AG10803 (cell line): Measurements from ENCODE around the gene FUCA1.

ENCODE experiments used
- DNase-seq: peaks from one replicate; pipeline ENCODE4 v3.0.0; 2010; ENCODE audit warnings: low read depth
- H3K4me3 ChIP-seq: 2 replicates; pipeline ENCODE4 v1.5.1; 2011; ENCODE audit warnings: mild to moderate bottlenecking, low read length, control low read depth
- TF ChIP-seq, protein P1 (sequence below): conservative IDR thresholded peaks from 2 replicates; pipeline ENCODE4 v1.5.1; 2011; ENCODE audit warnings: mild to moderate bottlenecking, low read length, control low read depth, inconsistent platforms

FUCA1 gene

DNA sequence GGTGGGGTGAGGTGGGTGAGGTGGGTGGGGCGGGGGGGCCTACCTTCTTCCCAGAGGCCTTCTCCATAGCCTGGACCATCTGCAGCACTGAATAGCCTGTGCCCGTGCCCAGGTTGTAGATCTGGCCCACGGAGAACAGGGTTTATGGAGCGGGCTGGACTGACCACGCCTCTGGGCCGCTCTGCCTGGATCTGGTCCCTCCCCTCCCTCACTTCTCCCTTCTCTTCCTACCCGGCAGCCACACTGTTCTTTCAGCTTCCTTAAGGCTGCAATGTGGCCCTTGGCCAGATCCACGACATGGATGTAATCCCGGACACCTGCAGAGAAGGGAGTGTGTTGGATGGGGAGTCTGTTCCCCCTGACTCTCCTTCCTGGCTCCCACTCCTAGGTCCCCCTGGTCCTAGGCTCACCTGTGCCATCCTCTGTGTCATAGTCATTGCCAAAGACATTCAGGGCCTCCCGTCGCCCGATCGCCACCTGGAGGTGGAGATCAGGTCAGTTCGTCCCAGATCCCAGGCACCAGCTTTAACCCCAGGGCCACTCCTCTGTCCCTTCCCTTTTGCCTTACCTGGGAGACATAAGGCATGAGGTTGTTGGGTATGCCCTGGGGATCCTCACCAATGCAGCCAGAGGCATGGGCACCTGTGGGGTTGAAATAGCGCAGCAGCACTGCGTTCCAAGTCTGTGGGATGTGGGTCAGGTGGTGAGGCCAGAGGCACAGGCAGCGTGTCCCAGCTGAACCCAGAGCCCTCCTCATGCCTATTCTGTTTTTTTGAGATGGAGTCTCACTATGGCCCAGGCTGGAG, 71.4 kb downstream of the FUCA1 start:
- H3K4me3 ChIP-seq: no peak overlapping the region
- TF ChIP-seq, protein P1, sequence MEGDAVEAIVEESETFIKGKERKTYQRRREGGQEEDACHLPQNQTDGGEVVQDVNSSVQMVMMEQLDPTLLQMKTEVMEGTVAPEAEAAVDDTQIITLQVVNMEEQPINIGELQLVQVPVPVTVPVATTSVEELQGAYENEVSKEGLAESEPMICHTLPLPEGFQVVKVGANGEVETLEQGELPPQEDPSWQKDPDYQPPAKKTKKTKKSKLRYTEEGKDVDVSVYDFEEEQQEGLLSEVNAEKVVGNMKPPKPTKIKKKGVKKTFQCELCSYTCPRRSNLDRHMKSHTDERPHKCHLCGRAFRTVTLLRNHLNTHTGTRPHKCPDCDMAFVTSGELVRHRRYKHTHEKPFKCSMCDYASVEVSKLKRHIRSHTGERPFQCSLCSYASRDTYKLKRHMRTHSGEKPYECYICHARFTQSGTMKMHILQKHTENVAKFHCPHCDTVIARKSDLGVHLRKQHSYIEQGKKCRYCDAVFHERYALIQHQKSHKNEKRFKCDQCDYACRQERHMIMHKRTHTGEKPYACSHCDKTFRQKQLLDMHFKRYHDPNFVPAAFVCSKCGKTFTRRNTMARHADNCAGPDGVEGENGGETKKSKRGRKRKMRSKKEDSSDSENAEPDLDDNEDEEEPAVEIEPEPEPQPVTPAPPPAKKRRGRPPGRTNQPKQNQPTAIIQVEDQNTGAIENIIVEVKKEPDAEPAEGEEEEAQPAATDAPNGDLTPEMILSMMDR: no peak
- no peak for DNase-seq

DNA sequence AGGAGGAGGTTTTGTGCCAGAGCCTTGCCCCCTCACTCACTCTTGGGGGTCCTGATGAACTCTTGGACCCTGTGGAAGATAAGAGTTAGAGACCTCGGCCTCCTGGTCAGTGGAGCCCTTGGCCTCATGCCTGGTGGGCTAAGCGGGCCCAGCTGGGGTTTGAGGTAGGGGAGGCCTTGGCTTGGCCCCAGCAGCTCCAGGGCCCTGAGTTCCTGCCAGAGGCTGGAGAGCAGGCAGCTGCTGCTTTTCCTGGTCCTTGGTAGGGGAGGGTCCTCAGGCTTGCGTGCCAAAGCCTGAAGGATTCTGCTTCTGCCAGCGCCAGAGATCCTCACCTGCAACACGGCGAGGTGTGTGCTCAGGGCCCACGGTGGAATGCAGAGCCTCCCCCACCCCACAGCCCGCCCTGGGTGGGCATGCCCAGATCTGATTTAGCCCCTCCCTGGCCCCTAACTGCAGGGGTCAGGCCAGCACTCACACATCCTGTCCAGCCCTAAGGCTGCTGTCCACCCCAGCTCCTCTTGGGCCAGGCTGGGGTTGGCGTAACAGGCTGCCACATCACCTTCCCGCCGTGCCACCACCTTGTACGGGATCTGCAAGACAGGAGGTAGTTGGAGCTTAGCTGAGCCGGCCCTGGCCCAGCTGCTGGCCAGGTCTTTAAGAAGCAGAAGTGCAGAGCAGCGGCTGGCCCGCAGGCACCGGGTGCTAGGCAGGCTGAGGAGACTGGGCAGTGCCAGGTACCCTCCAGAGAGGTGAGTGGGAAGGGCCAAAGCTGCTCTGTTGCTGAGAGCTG, 72.2 kb downstream of the FUCA1 start:
- DNase-seq: no peak
- TF ChIP-seq, protein P1: no peak
- H3K4me3 ChIP-seq: no peak overlapping the region
